Pancreas (tissue), 10 donors: Measurements from ENCODE around the gene OR2T12. TPM values are rescaled to one million over a fixed set of nuclear protein-coding genes. Genes with fewer than 3 reads are reported as not detected.
"Not testable (repeated sequence)": the region's sequence is repeated elsewhere in the genome, so short reads cannot be mapped to it uniquely, and the experiment has no call there.

Source experiments
- ATAC-seq, 4 donors: fragments of 200-7000 bp; cut with Tn5 transposase; one replicate each; pipeline versions ENCODE4 v1.8.0 to v1.9.1; 2020; ENCODE audit warnings: mild to moderate bottlenecking in 4 of 4, moderate library complexity in 4 of 4
- DNase-seq, 6 donors: peaks; one replicate each; pipeline ENCODE4 v3.0.0-alpha.2; 2020
- FAIRE-seq: peaks from 2 replicates; lab custom pipeline; 2012; peaks lifted over from hg19 to GRCh38; lab: Jason Lieb, UNC
- H3K27ac ChIP-seq, 4 donors: fragments of 200-600 bp; sonication (generic); 1 replicate in 3 of 4; 2 replicates in 1 of 4; pipeline versions ENCODE4 v1.5.0 to v1.8.0; 2020
- H3K27me3 ChIP-seq, 4 donors: fragments of 200-600 bp; one replicate each; pipeline ENCODE4 v1.8.0; 2021
- H3K36me3 ChIP-seq, 3 donors: fragments of 200-600 bp; sonication (generic) in 1 of 3; one replicate each; pipeline versions ENCODE4 v1.5.0 to v1.8.0; 2020 to 2021
- H3K4me1 ChIP-seq, 3 donors: fragments of 200-600 bp; one replicate each; pipeline ENCODE4 v1.8.0; 2021
- H3K4me3 ChIP-seq, 4 donors: fragments of 200-600 bp; sonication (generic) in 2 of 4; one replicate each; pipeline versions ENCODE4 v1.5.0 to v1.8.0; 2020 to 2021
- H3K9me3 ChIP-seq, 4 donors: fragments of 200-600 bp; one replicate each; pipeline ENCODE4 v1.8.0; 2021
- WGBS, 2 donors: extraction: QIAGEN DNeasy Blood & Tissue Kit; methylation state at CpG; one replicate each; pipeline ENCODE4 v1.1.7; 2013; 5-methylcytosine and 5-hydroxymethylcytosine counted together
- intact Hi-C, 3 donors: fragments of 100-400 bp; cut with DNase I; formaldehyde crosslinking; loops; one replicate each; pipeline versions ENCODE4 v1.11.1 to v1.14.2; 2022
- polyA plus RNA-seq, 2 donors: library from polyadenylated mRNA; stranded (reverse); fragments of 200-250 nt; gene quantifications; one replicate each; pipeline ENCODE4 v1.2.3, GENCODE V29; 2013
- total RNA-seq, 6 donors: library from RNA; stranded (reverse); fragmentation: NEBNext Ultra II Directional in 4 of 6; extraction: Animal tissue kit (Norgen Biotek cat#: 25700) in 4 of 6; gene quantifications; one replicate each; pipeline versions ENCODE4 v1.2.1 to v1.2.4, GENCODE V29; 2021 to 2023
- TF ChIP-seq, protein P1 (sequence below), 4 donors: fragments of 200-600 bp; sonication (generic) in 3 of 4; IDR thresholded peaks; one replicate each; pipeline versions ENCODE4 v1.5.0 to v1.8.0; 2021; ENCODE audit warnings: antibody characterized with exemption in 4 of 4
- donor health status: healthy with polysubstance abuse.
- donor health status: DM: no; HTN: no; CAD: no; lungs with moderate emphysema.
- donor health status: DM: no; HTN: no; CAD: no.
- donor health status: control.
- donor health status: control.
- donor health status: Bipolar disorder and iron deficiency.
- donor health status: DM: yes; HTN: yes; CAD: no.
- donor health status: DM: no; HTN: no; CAD: no.
- donor health status: DM: no; HTN: no; CAD: no.
- donor health status: DM: yes; HTN: yes; CAD: no.

OR2T12 gene, protein sequence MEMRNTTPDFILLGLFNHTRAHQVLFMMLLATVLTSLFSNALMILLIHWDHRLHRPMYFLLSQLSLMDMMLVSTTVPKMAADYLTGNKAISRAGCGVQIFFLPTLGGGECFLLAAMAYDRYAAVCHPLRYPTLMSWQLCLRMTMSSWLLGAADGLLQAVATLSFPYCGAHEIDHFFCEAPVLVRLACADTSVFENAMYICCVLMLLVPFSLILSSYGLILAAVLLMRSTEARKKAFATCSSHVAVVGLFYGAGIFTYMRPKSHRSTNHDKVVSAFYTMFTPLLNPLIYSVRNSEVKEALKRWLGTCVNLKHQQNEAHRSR
- not detected for total RNA-seq
- not detected for polyA plus RNA-seq

DNA sequence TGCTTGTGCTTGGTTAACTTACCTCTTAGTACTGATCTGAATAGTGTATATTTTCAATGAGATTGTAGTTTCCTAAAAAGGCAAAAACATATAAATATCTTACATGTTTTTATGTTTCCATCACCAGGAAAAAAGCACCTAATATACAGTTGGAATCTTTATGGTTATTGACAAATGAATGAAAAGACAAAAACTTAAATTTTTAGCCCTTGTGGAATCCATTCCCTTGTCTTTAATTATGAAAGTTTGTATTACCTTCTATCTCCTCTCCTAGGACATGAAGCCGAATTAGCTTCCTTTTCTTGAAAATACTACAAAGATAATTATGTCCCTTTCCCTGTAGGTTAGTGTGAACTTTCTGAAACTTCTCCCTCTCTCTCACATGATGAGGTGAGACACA is at the start of gene OR2T12:
Gene OR2T12, minus strand, starts transcription at position 101 of the 400 bp plus-strand sequence. CDS start 7,846 bp downstream, outside the sequence.
- ATAC-seq (no peak), DNase-seq (no peak), FAIRE-seq (no peak)
- Histone ChIP-seq H3K4me3 (no peak within 1 kb of the TSS), H3K36me3 (no peaks in the 10 kb centered on the region), H3K27me3 (no peaks in the 10 kb centered on the region), H3K4me1 (no peaks in the 10 kb centered on the region), H3K9me3 (no peaks in the 10 kb centered on the region), H3K27ac (no peak within 1 kb of the TSS)
- 49 to 62% methylated on average over 1 of the region's 1 CpG for WGBS, 2 donors
- TF ChIP-seq, protein P1, sequence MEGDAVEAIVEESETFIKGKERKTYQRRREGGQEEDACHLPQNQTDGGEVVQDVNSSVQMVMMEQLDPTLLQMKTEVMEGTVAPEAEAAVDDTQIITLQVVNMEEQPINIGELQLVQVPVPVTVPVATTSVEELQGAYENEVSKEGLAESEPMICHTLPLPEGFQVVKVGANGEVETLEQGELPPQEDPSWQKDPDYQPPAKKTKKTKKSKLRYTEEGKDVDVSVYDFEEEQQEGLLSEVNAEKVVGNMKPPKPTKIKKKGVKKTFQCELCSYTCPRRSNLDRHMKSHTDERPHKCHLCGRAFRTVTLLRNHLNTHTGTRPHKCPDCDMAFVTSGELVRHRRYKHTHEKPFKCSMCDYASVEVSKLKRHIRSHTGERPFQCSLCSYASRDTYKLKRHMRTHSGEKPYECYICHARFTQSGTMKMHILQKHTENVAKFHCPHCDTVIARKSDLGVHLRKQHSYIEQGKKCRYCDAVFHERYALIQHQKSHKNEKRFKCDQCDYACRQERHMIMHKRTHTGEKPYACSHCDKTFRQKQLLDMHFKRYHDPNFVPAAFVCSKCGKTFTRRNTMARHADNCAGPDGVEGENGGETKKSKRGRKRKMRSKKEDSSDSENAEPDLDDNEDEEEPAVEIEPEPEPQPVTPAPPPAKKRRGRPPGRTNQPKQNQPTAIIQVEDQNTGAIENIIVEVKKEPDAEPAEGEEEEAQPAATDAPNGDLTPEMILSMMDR (IDR thresholded peaks at IDR 0.05): no peak
- intact Hi-C loops: no loop called here

DNA sequence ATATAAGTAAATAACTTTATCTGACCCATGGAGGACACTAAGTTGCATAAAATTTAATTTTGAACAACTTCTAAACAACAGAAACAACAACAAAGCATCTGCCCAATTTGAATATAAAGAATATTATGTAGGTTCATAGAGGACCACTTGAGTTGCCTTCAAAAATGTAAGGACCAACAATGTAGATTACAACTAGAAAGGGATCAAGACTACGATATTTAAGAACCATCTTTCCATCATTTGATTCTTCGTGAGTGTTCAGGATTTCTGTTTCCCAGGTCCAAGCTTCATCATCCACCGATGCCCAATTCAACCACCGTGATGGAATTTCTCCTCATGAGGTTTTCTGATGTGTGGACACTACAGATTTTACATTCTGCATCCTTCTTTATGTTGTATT is 45.3 kb upstream of the OR2T12 start, which contains the start of gene OR14C36:
Gene OR14C36, plus strand, starts transcription at position 301 of the 400 bp plus-strand sequence. Its CDS starts 0 bp downstream, at position 301.
- 51 to 68% methylated on average over 4 of the region's 4 CpGs for WGBS, 2 donors
- FAIRE-seq: no peak
- intact Hi-C loops: no loop called here

DNA sequence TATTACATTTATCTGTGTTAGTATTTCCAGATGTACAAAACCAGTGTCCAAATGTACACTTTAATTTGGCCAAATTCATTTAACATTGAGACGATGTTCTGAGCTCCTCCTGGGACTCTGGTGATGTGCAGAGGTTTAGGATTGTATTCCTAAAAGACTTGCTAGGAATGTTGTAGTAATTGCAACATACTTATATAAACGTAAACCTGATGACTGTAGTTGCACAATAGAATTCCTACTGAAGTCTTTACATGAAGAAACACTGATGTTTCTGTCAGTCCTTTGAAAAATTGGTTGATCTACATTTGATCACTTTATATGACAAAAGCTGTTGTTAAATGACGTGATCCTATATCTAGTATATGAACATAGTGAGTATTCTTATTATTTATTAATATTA is 40.2 kb upstream of the OR2T12 start:
- Histone ChIP-seq H3K27me3 (no peaks in the 10 kb centered on the region), H3K9me3 (no peaks in the 10 kb centered on the region), H3K4me3 (no peak overlapping the region), H3K36me3 (no peaks in the 10 kb centered on the region), H3K4me1 (no peaks in the 10 kb centered on the region), H3K27ac (no peak overlapping the region)
- 26 to 45% methylated on average over 3 of the region's 3 CpGs for WGBS, 2 donors
- TF ChIP-seq, protein P1 (IDR thresholded peaks at IDR 0.05): no peak
- no peak for DNase-seq
- intact Hi-C loops: no loop called here
- ATAC-seq: no peak
- no peak for FAIRE-seq

More for the DNA sequence above, 45.3 kb upstream of the OR2T12 start, which contains the start of gene OR14C36:
- TF ChIP-seq, protein P1 (IDR thresholded peaks at IDR 0.05): no peak
- Histone ChIP-seq H3K36me3 (no peaks in the 10 kb centered on the region), H3K27me3 (no peaks in the 10 kb centered on the region), H3K27ac (no peak within 1 kb of the TSS), H3K9me3 (no peaks in the 10 kb centered on the region), H3K4me3 (no peak within 1 kb of the TSS), H3K4me1 (no peaks in the 10 kb centered on the region)
- ATAC-seq (no peak), DNase-seq (no peak)

DNA sequence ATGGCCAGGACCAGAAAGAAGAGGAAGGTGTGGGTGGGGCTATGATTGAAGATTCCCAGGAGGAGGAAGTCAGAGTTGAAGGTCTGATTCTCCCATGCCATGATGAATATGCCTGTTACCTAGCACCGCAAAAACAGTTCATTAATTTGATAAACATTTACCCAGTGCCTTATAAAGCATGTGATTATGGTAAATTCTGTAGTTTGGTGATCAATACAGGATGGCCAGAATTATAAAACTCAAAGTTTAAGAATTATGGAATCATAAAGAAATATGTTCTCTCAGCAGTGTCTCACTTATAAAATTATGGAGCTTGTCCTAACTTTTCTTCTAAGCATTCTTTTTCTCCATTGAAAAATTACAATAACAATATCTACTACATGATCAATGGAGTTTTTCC is 21.2 kb upstream of the OR2T12 start, which contains the start of gene OR2M7:
Gene OR2M7, minus strand, starts transcription at position 101 of the 400 bp plus-strand sequence. Its CDS starts 0 bp downstream, at position 101.
- Histone ChIP-seq H3K27ac (no peak within 1 kb of the TSS), H3K4me1 (no peaks in the 10 kb centered on the region), H3K9me3 (no peaks in the 10 kb centered on the region), H3K27me3 (no peaks in the 10 kb centered on the region), H3K36me3 (no peaks in the 10 kb centered on the region), H3K4me3 (no peak within 1 kb of the TSS)
- DNase-seq: no peak
- 79 to 86% methylated on average over 1 of the region's 1 CpG for WGBS, 2 donors
- intact Hi-C loops: no loop called here
- FAIRE-seq: no peak
- ATAC-seq: no peak
- TF ChIP-seq, protein P1 (IDR thresholded peaks at IDR 0.05): no peak

DNA sequence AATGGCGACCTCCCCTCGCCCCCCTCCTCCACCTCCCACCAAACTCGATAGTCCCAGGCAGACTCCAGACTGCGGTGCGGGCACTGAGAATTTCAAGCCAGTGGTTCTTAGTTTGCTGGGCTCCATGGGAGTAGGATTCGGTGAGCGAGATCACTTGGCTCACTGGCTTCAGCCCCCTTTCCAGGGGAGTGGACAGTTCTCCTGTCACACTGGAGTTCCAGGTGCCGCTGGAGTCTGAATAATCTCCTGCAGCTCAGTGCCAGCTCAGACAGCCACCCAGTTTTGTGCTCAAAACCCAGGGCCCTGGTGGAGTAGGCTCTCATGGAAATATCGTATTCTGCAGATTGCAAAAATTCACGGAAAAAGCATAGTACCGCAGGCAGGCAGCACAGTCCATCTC is 13.6 kb upstream of the OR2T12 start:
- Histone ChIP-seq H3K36me3 (no peaks in the 10 kb centered on the region), H3K9me3 (no peaks in the 10 kb centered on the region), H3K4me1 (no peaks in the 10 kb centered on the region), H3K27ac (no peak overlapping the region), H3K4me3 (no peak overlapping the region), H3K27me3 (no peaks in the 10 kb centered on the region)
- intact Hi-C loops: no loop called here
- ATAC-seq: no peak
- WGBS, 2 donors: 70 to 77% methylated on average over 11 of the region's 11 CpGs
- TF ChIP-seq, protein P1 (IDR thresholded peaks at IDR 0.05): no peak
- no peak for DNase-seq
- no peak for FAIRE-seq

DNA sequence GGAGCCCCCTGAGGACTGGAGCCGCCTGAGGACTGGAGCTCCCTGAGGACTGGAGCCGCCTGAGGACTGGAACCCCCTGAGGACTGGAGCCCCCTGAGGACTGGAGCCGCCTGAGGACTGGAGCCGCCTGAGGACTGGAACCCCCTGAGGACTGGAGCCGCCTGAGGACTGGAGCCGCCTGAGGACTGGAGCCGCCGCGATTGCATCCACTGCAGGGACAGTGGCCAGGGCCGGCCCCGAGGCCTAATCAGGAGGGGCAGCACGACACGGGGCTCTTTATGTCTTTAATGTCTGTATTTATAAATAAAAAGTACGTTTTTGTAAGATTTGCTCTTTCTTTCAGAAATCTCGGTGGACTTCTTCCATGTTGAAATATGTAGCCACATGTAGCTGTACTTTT is 3.5 kb upstream of the OR2T12 start:
- H3K4me3 ChIP-seq, H3K36me3 ChIP-seq, FAIRE-seq, H3K4me1 ChIP-seq, H3K27ac ChIP-seq, intact Hi-C loops, H3K9me3 ChIP-seq, ATAC-seq, H3K27me3 ChIP-seq: not testable (repeated sequence)
- 70 to 79% methylated on average over 15 of the region's 15 CpGs for WGBS, 2 donors
- DNase-seq: peak in 1 of 6 donors; percentile 41
